ENCODE data around the gene GPR17.
A peak's percentile ranks its signal among the peaks of the same experiment; 100 is the strongest.

Gene GPR17

DNA sequence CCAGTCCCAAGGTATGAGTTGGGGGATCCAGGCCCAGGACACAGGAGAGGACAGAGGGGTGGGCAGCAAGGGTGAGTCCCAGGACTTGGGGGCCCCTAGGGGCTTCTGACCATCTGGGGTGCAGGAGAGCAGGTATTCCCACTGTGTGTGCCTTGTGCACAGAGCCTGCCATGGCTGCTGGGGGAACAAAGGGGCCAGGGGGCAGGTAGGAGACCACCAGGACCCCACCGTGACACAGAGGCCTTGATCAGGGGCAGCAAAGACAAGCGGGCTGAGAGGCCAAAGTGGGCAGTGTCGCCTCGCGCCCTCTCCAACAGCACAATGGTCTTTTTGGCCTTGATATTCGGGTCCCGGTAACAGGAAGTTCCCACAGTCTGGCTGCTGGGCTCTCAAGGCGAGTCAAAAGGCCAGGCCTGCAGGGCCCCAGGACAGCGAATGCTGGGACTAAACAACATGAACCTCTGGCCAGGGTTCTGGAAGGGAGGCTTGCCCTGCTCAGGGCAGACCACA lies 12.3 kb upstream of the GPR17 start:
- TF ChIP-seq CTCF (IDR thresholded peaks at IDR 0.05): no peak
- Histone ChIP-seq H3K9me3 (no peaks in the 10 kb centered on the region), H3K4me1 (ENCODE audit: control insufficient read depth in 1 of 2, insufficient read depth in 1 of 2, low read depth in 1 of 2, low read length in 1 of 2) (peaks cover 38 to 73% of the 10 kb centered on the region in 2 experiments), H3K36me3 (no peaks in the 10 kb centered on the region), H3K4me3 (ENCODE audit: low read depth in 1 of 2, low read length in 1 of 2) (no peak overlapping the region), H3K27ac (peak overlapping the region; percentile 99), H3K27me3 (no peaks in the 10 kb centered on the region)

- Histone ChIP-seq H3K4me1 (ENCODE audit: control insufficient read depth in 1 of 2, insufficient read depth in 1 of 2, low read depth in 1 of 2, low read length in 1 of 2) (peaks cover 44 to 79% of the 10 kb centered on the region in 2 experiments), H3K27ac (peak overlapping the region; percentile 99)
- TF ChIP-seq CTCF (IDR thresholded peaks at IDR 0.05): no peak
Observed at GRCh38 chr2:127634066-127634617, 11.8 kb upstream of the GPR17 start.

GRCh38 chr2:127634626-127635379 lies 11.2 kb upstream of the GPR17 start:
- Histone ChIP-seq H3K36me3 (no peaks in the 10 kb centered on the region), H3K27me3 (no peaks in the 10 kb centered on the region), H3K4me3 (ENCODE audit: low read depth in 1 of 2, low read length in 1 of 2) (no peak overlapping the region), H3K27ac (peak overlapping the region; percentile 99), H3K4me1 (ENCODE audit: control insufficient read depth in 1 of 2, insufficient read depth in 1 of 2, low read depth in 1 of 2, low read length in 1 of 2) (peaks cover 50 to 85% of the 10 kb centered on the region in 2 experiments), H3K9me3 (no peaks in the 10 kb centered on the region)
- no peak for TF ChIP-seq CTCF (IDR thresholded peaks at IDR 0.05)

More at GRCh38 chr2:127634066-127634617, 11.8 kb upstream of the GPR17 start:
- no peaks in the 10 kb centered on the region for H3K27me3 ChIP-seq
- H3K36me3 ChIP-seq: no peaks in the 10 kb centered on the region
- no peaks in the 10 kb centered on the region for H3K9me3 ChIP-seq
- H3K4me3 ChIP-seq (ENCODE audit: low read depth in 1 of 2, low read length in 1 of 2): no peak overlapping the region

- Histone ChIP-seq H3K4me1 (ENCODE audit: control insufficient read depth in 1 of 2, insufficient read depth in 1 of 2, low read depth in 1 of 2, low read length in 1 of 2) (peaks cover 58 to 85% of the 10 kb centered on the region in 2 experiments), H3K36me3 (no peaks in the 10 kb centered on the region), H3K9me3 (no peaks in the 10 kb centered on the region), H3K4me3 (ENCODE audit: low read depth in 1 of 2, low read length in 1 of 2) (no peak overlapping the region), H3K27ac (peak overlapping the region; percentile 99), H3K27me3 (no peaks in the 10 kb centered on the region)
- no peak for TF ChIP-seq CTCF (IDR thresholded peaks at IDR 0.05)
Observed at GRCh38 chr2:127635380-127636237, 10.3 kb upstream of the GPR17 start.
